Lung (tissue), 12 donors: ENCODE data around the gene SECTM1. TPM values are rescaled to one million over a fixed set of nuclear protein-coding genes. Genes with fewer than 3 reads are reported as not detected.

Experiments used
- ATAC-seq: fragments of 200-7000 bp; cut with Tn5 transposase; one replicate; pipeline ENCODE4 v1.9.1; 2020; ENCODE audit warnings: moderate number of reproducible peaks; ENCODE audit not compliant: insufficient read depth, low FRiP score
- DNase-seq, 3 donors: peaks; one replicate each; pipeline ENCODE4 v3.0.0-alpha.2; 2013 to 2017
- H3K27ac ChIP-seq, 2 donors: one replicate each; pipeline ENCODE4 v1.5.1; 2013; ENCODE audit warnings: mild to moderate bottlenecking in 2 of 2, moderate library complexity in 2 of 2, control low read depth in 1 of 2, inconsistent platforms in 1 of 2, low read depth in 1 of 2, low read length in 1 of 2
- H3K27me3 ChIP-seq, 3 donors: one replicate each; pipeline ENCODE4 v1.5.1; 2013; ENCODE audit warnings: low read length in 2 of 3; ENCODE audit not compliant: control insufficient read depth in 3 of 3, insufficient read depth in 3 of 3
- H3K36me3 ChIP-seq, 4 donors: one replicate each; pipeline ENCODE4 v1.5.1; 2013; ENCODE audit warnings: low read length in 4 of 4, mild to moderate bottlenecking in 1 of 4, moderate library complexity in 1 of 4; ENCODE audit not compliant: control insufficient read depth in 4 of 4, insufficient read depth in 4 of 4
- H3K4me1 ChIP-seq, 5 donors: one replicate each; pipeline ENCODE4 v1.5.1; 2013; ENCODE audit warnings: low read length in 5 of 5, mild to moderate bottlenecking in 2 of 5, moderate library complexity in 1 of 5; ENCODE audit not compliant: control insufficient read depth in 5 of 5, insufficient read depth in 5 of 5
- H3K4me3 ChIP-seq: one replicate; pipeline ENCODE4 v1.5.1; 2013; ENCODE audit warnings: mild to moderate bottlenecking, control low read depth, moderate library complexity
- H3K9ac ChIP-seq, 2 donors: one replicate each; pipeline ENCODE4 v1.5.1; 2013; ENCODE audit warnings: low read length in 2 of 2, control low read depth in 1 of 2; ENCODE audit not compliant: insufficient read depth in 1 of 2
- H3K9me3 ChIP-seq, 4 donors: one replicate each; pipeline ENCODE4 v1.5.1; 2013; ENCODE audit warnings: low read length in 3 of 4, mild to moderate bottlenecking in 1 of 4, moderate library complexity in 1 of 4; ENCODE audit not compliant: control insufficient read depth in 4 of 4, insufficient read depth in 3 of 4
- WGBS, 2 donors: extraction: QIAGEN DNeasy Blood & Tissue Kit; methylation state at CpG; one replicate each; pipeline ENCODE4 v1.1.7; 2013; 5-methylcytosine and 5-hydroxymethylcytosine counted together
- polyA plus RNA-seq, 2 donors: library from polyadenylated mRNA; stranded (reverse); fragments of 200-250 nt; gene quantifications; one replicate each; pipeline ENCODE4 v1.2.1, GENCODE V29; 2013
- total RNA-seq, 2 donors: library from RNA; depleted of rRNA in 1 of 2; stranded (reverse); fragments of >200 nt in 1 of 2; gene quantifications; one replicate each; pipeline ENCODE4 v1.2.1, GENCODE V29; 2014 to 2021
- TF ChIP-seq, protein P1 (sequence below): IDR thresholded peaks from 2 replicates; pipeline ENCODE4 v1.5.1; 2012; ENCODE audit warnings: mild to moderate bottlenecking; ENCODE audit errors: control extremely low read depth, extremely low read depth
- donor health status: control.
- donor health status: control.
- donor health status: Bipolar disorder and iron deficiency.
- donor health status: healthy.
- donor health status: DM: yes; HTN: yes; CAD: no.

SECTM1 gene
- total and polyA plus RNA-seq, 4 donors: 12.5 to 68.6 (median 26.4) TPM

DNA sequence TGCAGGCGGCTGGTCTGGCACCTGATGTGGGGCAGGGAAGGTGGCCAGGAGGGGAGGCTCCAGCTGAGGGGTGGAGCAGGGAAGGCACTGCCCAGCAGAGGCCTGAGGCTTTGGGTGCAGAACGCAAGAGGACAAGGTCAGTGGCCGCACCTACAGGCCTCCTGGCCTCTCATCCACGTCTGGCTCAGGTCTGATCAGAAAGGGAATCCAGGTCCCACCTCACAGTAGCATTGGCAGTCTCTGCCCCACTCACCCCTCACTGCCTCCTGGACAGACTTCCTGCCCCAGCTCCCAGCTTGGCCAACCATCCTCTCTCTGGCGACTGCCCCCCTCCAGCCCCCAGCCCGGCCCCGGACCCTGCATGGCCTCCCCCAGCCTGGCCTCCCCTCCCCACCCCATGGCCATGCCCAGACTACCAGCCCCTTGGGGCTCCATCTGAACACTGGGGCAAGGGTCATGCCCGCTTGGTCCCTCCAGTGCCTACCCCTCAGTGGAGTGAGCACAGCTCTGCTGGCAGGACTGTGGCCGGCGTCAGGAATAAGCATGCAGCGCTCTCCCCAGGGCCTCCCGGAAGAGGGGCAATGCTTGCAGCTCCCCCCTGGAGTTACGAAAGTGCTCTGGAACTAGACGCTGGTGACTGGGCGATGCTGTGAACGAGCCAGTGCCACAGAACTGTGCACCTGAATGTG lies 42.6 kb upstream of the SECTM1 start:
- Histone ChIP-seq H3K36me3 (no peaks in the 10 kb centered on the region), H3K27me3 (peaks cover 33 to 51% (median 35%) of the 10 kb centered on the region in 3 donors), H3K4me3 (no peak overlapping the region), H3K9ac (no peak overlapping the region), H3K27ac (no peak overlapping the region), H3K9me3 (peaks cover 0 to 7% (median 0%) of the 10 kb centered on the region in 4 donors), H3K4me1 (peaks cover 0 to 13% (median 5%) of the 10 kb centered on the region in 5 donors)
- TF ChIP-seq, protein P1, sequence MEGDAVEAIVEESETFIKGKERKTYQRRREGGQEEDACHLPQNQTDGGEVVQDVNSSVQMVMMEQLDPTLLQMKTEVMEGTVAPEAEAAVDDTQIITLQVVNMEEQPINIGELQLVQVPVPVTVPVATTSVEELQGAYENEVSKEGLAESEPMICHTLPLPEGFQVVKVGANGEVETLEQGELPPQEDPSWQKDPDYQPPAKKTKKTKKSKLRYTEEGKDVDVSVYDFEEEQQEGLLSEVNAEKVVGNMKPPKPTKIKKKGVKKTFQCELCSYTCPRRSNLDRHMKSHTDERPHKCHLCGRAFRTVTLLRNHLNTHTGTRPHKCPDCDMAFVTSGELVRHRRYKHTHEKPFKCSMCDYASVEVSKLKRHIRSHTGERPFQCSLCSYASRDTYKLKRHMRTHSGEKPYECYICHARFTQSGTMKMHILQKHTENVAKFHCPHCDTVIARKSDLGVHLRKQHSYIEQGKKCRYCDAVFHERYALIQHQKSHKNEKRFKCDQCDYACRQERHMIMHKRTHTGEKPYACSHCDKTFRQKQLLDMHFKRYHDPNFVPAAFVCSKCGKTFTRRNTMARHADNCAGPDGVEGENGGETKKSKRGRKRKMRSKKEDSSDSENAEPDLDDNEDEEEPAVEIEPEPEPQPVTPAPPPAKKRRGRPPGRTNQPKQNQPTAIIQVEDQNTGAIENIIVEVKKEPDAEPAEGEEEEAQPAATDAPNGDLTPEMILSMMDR: no peak
- no peak for ATAC-seq
- DNase-seq: no peak
- 70 to 78% methylated on average over 16 of the region's 16 CpGs for WGBS, 2 donors

DNA sequence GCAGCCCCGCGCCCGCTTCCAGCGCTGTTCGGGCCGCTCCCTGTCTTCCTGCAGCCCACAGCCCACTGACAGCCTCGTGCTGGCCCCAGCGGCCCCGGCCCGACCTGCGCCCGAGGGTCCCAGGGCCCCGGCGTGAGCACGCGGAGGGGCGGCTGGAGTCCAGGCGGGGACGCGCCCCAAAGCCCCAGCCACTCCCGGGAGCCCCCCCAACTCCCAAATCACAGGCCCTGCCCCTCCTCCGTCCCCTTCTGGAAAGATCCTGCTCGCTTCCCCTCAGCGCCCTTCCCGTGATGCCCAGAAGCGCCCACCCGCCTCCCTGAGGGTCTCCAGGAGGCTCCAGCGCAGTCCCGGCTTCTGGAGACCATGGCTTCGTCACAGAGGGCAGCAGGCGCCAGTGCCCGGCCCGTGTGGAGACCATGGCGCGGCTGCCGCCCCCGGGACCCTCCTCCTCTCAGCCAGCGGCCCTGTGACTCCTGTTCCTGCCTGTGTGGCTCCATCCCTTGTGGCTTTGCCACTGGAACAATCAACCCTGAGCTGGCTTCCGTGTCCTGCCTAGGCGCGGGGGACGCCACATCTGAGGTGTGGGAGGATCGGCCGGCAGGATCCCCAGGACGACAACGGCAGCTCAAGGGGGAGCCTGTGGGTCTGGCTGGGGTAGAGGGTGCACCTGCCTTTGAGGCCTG lies 41.9 kb upstream of the SECTM1 start:
- peaks cover 0 to 7% (median 0%) of the 10 kb centered on the region in 4 donors for H3K9me3 ChIP-seq
- peaks cover 0 to 15% (median 8%) of the 10 kb centered on the region in 5 donors for H3K4me1 ChIP-seq
- H3K4me3 ChIP-seq: no peak overlapping the region
- H3K9ac ChIP-seq: no peak overlapping the region
- ATAC-seq: no peak
- TF ChIP-seq, protein P1: no peak
- 56 to 65% methylated on average over 45 to 46 of the region's 46 CpGs for WGBS, 2 donors
- peaks cover 33 to 52% (median 39%) of the 10 kb centered on the region in 3 donors for H3K27me3 ChIP-seq
- no peak overlapping the region for H3K27ac ChIP-seq
- H3K36me3 ChIP-seq: no peaks in the 10 kb centered on the region
- DNase-seq: no peak

DNA sequence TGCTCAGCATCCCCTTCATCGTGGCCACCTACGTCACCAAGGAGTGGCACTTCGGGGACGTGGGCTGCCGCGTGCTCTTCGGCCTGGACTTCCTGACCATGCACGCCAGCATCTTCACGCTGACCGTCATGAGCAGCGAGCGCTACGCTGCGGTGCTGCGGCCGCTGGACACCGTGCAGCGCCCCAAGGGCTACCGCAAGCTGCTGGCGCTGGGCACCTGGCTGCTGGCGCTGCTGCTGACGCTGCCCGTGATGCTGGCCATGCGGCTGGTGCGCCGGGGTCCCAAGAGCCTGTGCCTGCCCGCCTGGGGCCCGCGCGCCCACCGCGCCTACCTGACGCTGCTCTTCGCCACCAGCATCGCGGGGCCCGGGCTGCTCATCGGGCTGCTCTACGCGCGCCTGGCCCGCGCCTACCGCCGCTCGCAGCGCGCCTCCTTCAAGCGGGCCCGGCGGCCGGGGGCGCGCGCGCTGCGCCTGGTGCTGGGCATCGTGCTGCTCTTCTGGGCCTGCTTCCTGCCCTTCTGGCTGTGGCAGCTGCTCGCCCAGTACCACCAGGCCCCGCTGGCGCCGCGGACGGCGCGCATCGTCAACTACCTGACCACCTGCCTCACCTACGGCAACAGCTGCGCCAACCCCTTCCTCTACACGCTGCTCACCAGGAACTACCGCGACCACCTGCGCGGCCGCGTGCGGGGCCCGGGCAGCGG lies 41.2 kb upstream of the SECTM1 start:
- TF ChIP-seq, protein P1: no peak
- no peaks in the 10 kb centered on the region for H3K36me3 ChIP-seq
- no peak overlapping the region for H3K4me3 ChIP-seq
- H3K9me3 ChIP-seq: peaks cover 0 to 7% (median 0%) of the 10 kb centered on the region in 4 donors
- H3K27ac ChIP-seq: no peak overlapping the region
- DNase-seq (no peak), ATAC-seq (no peak)
- H3K4me1 ChIP-seq: peaks cover 0 to 18% (median 8%) of the 10 kb centered on the region in 5 donors
- H3K27me3 ChIP-seq: peaks cover 33 to 50% (median 42%) of the 10 kb centered on the region in 3 donors
- WGBS, 2 donors: 37 to 40% methylated on average over 61 to 79 of the region's 79 CpGs
- no peak overlapping the region for H3K9ac ChIP-seq
